H9 (cell line): ENCODE data around the gene AGMAT. TPM values are rescaled to one million over a fixed set of nuclear protein-coding genes. Genes with fewer than 3 reads are reported as not detected.

ENCODE experiments used
- DNase-seq: peaks from one replicate; pipeline ENCODE4 v3.0.0-alpha.2; 2017
- H2AFZ ChIP-seq: one replicate; pipeline ENCODE4 v1.6.1; 2013; ENCODE audit warnings: mild to moderate bottlenecking, low read length, control low read depth, moderate library complexity
- H2AK5ac ChIP-seq: 2 replicates; pipeline ENCODE4 v1.6.1; 2013; ENCODE audit warnings: low read length, control low read depth, mixed read lengths; ENCODE audit not compliant: insufficient read length
- H2BK120ac ChIP-seq: one replicate; pipeline ENCODE4 v1.6.1; 2013; ENCODE audit warnings: low read depth, mild to moderate bottlenecking, low read length, control low read depth, inconsistent platforms; ENCODE audit not compliant: poor library complexity, severe bottlenecking
- H2BK12ac ChIP-seq: 2 replicates; pipeline ENCODE4 v1.6.1; 2013; ENCODE audit warnings: low read length, control low read depth, mixed read lengths, low read depth; ENCODE audit not compliant: insufficient read length
- H2BK15ac ChIP-seq: 2 replicates; pipeline ENCODE4 v1.6.1; 2013; ENCODE audit warnings: low read depth, low read length, control low read depth
- H2BK20ac ChIP-seq: one replicate; pipeline ENCODE4 v1.6.1; 2013; ENCODE audit warnings: low read depth, mild to moderate bottlenecking, low read length, control low read depth, inconsistent platforms; ENCODE audit not compliant: poor library complexity, severe bottlenecking
- H2BK5ac ChIP-seq: 2 replicates; pipeline ENCODE4 v1.6.1; 2013; ENCODE audit warnings: low read length, control low read depth, mixed read lengths; ENCODE audit not compliant: insufficient read length
- H3K14ac ChIP-seq: 2 replicates; pipeline ENCODE4 v1.6.1; 2013; ENCODE audit warnings: low read length, control low read depth; ENCODE audit not compliant: insufficient read depth
- H3K18ac ChIP-seq: 2 replicates; pipeline ENCODE4 v1.6.1; 2013; ENCODE audit warnings: low read depth, mild to moderate bottlenecking, mixed read lengths, low read length, control low read depth; ENCODE audit not compliant: insufficient read length
- H3K23ac ChIP-seq: 2 replicates; pipeline ENCODE4 v1.6.1; 2013; ENCODE audit warnings: low read length, control low read depth, mixed read lengths, low read depth; ENCODE audit not compliant: insufficient read length
- H3K23me2 ChIP-seq: 2 replicates; pipeline ENCODE4 v1.6.1; 2013; ENCODE audit warnings: low read depth, mild to moderate bottlenecking, mixed read lengths, low read length, control low read depth; ENCODE audit not compliant: insufficient read length, poor library complexity, severe bottlenecking
- H3K27ac ChIP-seq: 2 replicates; pipeline ENCODE4 v1.5.1; 2013; ENCODE audit warnings: low read length, control low read depth, mixed read lengths, low read depth; ENCODE audit not compliant: insufficient read length
- H3K27me3 ChIP-seq: 2 replicates; pipeline ENCODE4 v1.6.1; 2013; ENCODE audit warnings: low read length, control low read depth, inconsistent platforms; ENCODE audit not compliant: insufficient read depth
- H3K4ac ChIP-seq: 2 replicates; pipeline ENCODE4 v1.6.1; 2013; ENCODE audit warnings: low read depth, mild to moderate bottlenecking, control low read depth, inconsistent platforms, low read length, moderate library complexity
- H3K4me1 ChIP-seq: 2 replicates; pipeline ENCODE4 v1.6.1; 2013; ENCODE audit warnings: low read length, control low read depth, inconsistent platforms; ENCODE audit not compliant: insufficient read depth
- H3K4me2 ChIP-seq: 2 replicates; pipeline ENCODE4 v1.6.1; 2013; ENCODE audit warnings: low read length, control low read depth, mixed read lengths; ENCODE audit not compliant: insufficient read length, insufficient read depth
- H3K56ac ChIP-seq: 2 replicates; pipeline ENCODE4 v1.6.1; 2013; ENCODE audit warnings: low read depth, mild to moderate bottlenecking, mixed read lengths, low read length, control low read depth; ENCODE audit not compliant: insufficient read length
- H3K79me1 ChIP-seq: 2 replicates; pipeline ENCODE4 v1.6.1; 2013; ENCODE audit warnings: low read depth, mild to moderate bottlenecking, moderate library complexity, low read length, control low read depth, inconsistent platforms; ENCODE audit not compliant: insufficient read depth, poor library complexity, severe bottlenecking
- H3K79me2 ChIP-seq: 2 replicates; pipeline ENCODE4 v1.6.1; 2013; ENCODE audit warnings: low read length, control low read depth, inconsistent platforms; ENCODE audit not compliant: insufficient read depth
- H3K9ac ChIP-seq: 2 replicates; pipeline ENCODE4 v1.6.1; 2013; ENCODE audit warnings: low read length, control low read depth, mixed read lengths; ENCODE audit not compliant: insufficient read length; ENCODE audit errors: extremely low read depth
- H3K9me3 ChIP-seq: one replicate; pipeline ENCODE4 v1.6.1; 2013; ENCODE audit warnings: low read depth, low read length, inconsistent platforms; ENCODE audit not compliant: control insufficient read depth
- H3T11ph ChIP-seq: one replicate; pipeline ENCODE4 v1.6.1; 2013; ENCODE audit warnings: mild to moderate bottlenecking, low read length, control low read depth, inconsistent platforms
- H4K20me1 ChIP-seq: one replicate; pipeline ENCODE4 v1.6.1; 2013; ENCODE audit not compliant: control insufficient read depth, insufficient read length, insufficient read depth
- H4K5ac ChIP-seq: 2 replicates; pipeline ENCODE4 v1.6.1; 2013; ENCODE audit warnings: low read depth, mild to moderate bottlenecking, mixed read lengths, low read length, control low read depth; ENCODE audit not compliant: insufficient read length
- H4K8ac ChIP-seq: replicated peaks from 2 replicates; pipeline ENCODE4 v1.6.1; 2013; ENCODE audit warnings: low read length, control low read depth, mixed read lengths, low read depth; ENCODE audit not compliant: insufficient read length
- H4K91ac ChIP-seq: 2 replicates; pipeline ENCODE4 v1.6.1; 2013; ENCODE audit warnings: low read depth, mild to moderate bottlenecking, moderate library complexity, mixed read lengths, low read length, control low read depth; ENCODE audit not compliant: insufficient read length
- H3K27ac Mint-ChIP-seq, 3 experiments: 2 replicates in 2 of 3; 3 replicates in 1 of 3; pipeline ENCODE4 v1.8.0; 2020 to 2021; ENCODE audit warnings: mixed read lengths in 3 of 3, mild to moderate bottlenecking in 1 of 3, moderate library complexity in 1 of 3
- H3K27me3 Mint-ChIP-seq: 2 replicates; pipeline ENCODE4 v1.8.0; 2021; ENCODE audit warnings: low read depth, mild to moderate bottlenecking, moderate library complexity, mixed read lengths
- H3K36me3 Mint-ChIP-seq, 3 experiments: 2 replicates in 2 of 3; 3 replicates in 1 of 3; pipeline ENCODE4 v1.8.0; 2020 to 2021; ENCODE audit warnings: low read depth in 3 of 3, mixed read lengths in 3 of 3; ENCODE audit not compliant: insufficient read depth in 1 of 3
- H3K4me1 Mint-ChIP-seq, 2 experiments: 2 replicates each; pipeline ENCODE4 v1.8.0; 2020; ENCODE audit warnings: mixed read lengths in 2 of 2
- H3K4me3 Mint-ChIP-seq, 2 experiments: 2 replicates in 1 of 2; 3 replicates in 1 of 2; pipeline ENCODE4 v1.8.0; 2020 to 2021; ENCODE audit warnings: mild to moderate bottlenecking in 2 of 2, mixed read lengths in 2 of 2, moderate library complexity in 1 of 2
- H3K9me3 Mint-ChIP-seq, 2 experiments: 2 replicates in 1 of 2; 3 replicates in 1 of 2; pipeline ENCODE4 v1.8.0; 2020; ENCODE audit warnings: mild to moderate bottlenecking in 2 of 2, mixed read lengths in 2 of 2, moderate library complexity in 1 of 2
- WGBS: extraction: QIAGEN DNeasy Blood & Tissue Kit; methylation state at CpG from one replicate; pipeline ENCODE4 v1.1.7; 2013; ENCODE audit warnings: missing lambda C conversion rate, low lambda C conversion rate, mixed read lengths; ENCODE audit not compliant: insufficient read length; ENCODE audit errors: extremely low coverage; 5-methylcytosine and 5-hydroxymethylcytosine counted together
- total RNA-seq: library from RNA; stranded (reverse); gene quantifications from 2 replicates; pipeline ENCODE4 v1.2.1, GENCODE V29; 2021
- TF ChIP-seq, protein P1 (sequence below): fragments of 200-600 bp; sonication (generic); conservative IDR thresholded peaks from 3 replicates; pipeline ENCODE4 v1.8.0; 2021; ENCODE audit warnings: antibody characterized with exemption, mild to moderate bottlenecking

AGMAT gene
- total RNA-seq, 1 experiment from 2014 or later: 4.0 TPM

DNA sequence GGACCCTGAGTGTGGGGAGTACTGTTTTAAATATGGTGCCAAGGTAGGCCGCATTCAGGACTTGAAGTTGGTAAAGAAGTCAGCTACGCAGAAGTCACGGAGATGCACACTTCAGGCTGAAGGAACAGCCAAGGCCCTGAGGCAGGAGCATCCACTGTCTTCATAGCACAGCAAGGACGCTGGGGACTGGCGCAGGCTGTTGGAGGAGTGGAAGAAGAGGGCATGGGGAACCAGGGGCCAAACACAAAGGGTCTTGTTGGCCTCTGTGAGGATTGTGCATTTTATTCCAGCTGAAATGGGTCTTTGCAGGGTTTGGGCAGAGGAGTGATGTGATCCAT, 41.6 kb downstream of the AGMAT start:
- Mint-ChIP-seq H3K27ac (peak overlapping the region in 1 of 3 experiments; percentile 27; a peak in 3 of 7 replicates), H3K4me1 (no peaks in the 10 kb centered on the region), H3K27me3 (no peaks in the 10 kb centered on the region), H3K9me3 (no peaks in the 10 kb centered on the region), H3K4me3 (no peak overlapping the region), H3K36me3 (peaks cover 17 to 64% (median 36%) of the 10 kb centered on the region in 3 experiments; a peak in 6 of 7 replicates)
- Histone ChIP-seq H4K91ac (no peak overlapping the region), H2BK120ac (no peak overlapping the region), H3K27me3 (no peaks in the 10 kb centered on the region), H2BK20ac (no peak overlapping the region), H4K20me1 (no peaks in the 10 kb centered on the region), H3K23ac (no peak overlapping the region), H2BK12ac (no peak overlapping the region), H4K5ac (no peak overlapping the region), H3K4ac (no peak overlapping the region), H4K8ac (no peak overlapping the region), H3K18ac (no peak overlapping the region), H3K27ac (no peak overlapping the region), H3K9me3 (no peaks in the 10 kb centered on the region), H2BK5ac (no peak overlapping the region), H3T11ph (no peak overlapping the region), H3K79me2 (no peaks in the 10 kb centered on the region), H3K23me2 (no peaks in the 10 kb centered on the region), H3K56ac (no peak overlapping the region), H3K9ac (peak overlapping the region; percentile 17), H3K4me2 (no peak overlapping the region), H2AK5ac (no peak overlapping the region), H2AFZ (no peak overlapping the region), H3K14ac (no peak overlapping the region), H2BK15ac (no peak overlapping the region), H3K4me1 (no peaks in the 10 kb centered on the region), H3K79me1 (no peaks in the 10 kb centered on the region)
- TF ChIP-seq, protein P1, sequence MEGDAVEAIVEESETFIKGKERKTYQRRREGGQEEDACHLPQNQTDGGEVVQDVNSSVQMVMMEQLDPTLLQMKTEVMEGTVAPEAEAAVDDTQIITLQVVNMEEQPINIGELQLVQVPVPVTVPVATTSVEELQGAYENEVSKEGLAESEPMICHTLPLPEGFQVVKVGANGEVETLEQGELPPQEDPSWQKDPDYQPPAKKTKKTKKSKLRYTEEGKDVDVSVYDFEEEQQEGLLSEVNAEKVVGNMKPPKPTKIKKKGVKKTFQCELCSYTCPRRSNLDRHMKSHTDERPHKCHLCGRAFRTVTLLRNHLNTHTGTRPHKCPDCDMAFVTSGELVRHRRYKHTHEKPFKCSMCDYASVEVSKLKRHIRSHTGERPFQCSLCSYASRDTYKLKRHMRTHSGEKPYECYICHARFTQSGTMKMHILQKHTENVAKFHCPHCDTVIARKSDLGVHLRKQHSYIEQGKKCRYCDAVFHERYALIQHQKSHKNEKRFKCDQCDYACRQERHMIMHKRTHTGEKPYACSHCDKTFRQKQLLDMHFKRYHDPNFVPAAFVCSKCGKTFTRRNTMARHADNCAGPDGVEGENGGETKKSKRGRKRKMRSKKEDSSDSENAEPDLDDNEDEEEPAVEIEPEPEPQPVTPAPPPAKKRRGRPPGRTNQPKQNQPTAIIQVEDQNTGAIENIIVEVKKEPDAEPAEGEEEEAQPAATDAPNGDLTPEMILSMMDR: no peak
- no CpG with 5 or more reads among the region's 5 CpGs for WGBS
- DNase-seq: no peak
